HL-60 (cell line): ENCODE results near the gene TMEM248.
"Not testable (repeated sequence)": the region's sequence is repeated elsewhere in the genome, so short reads cannot be mapped to it uniquely, and the experiment has no call there.

Source experiments
- CTCF ChIP-seq: IDR thresholded peaks from one replicate; pipeline ENCODE4 v1.5.1; 2011; ENCODE audit warnings: low read length, control low read depth, inconsistent platforms; ENCODE audit not compliant: insufficient read depth
- GABPA ChIP-seq: IDR thresholded peaks from 2 replicates; pipeline ENCODE4 v1.6.1; 2012; ENCODE audit warnings: low read depth
- POLR2AphosphoS5 ChIP-seq: IDR thresholded peaks from 2 replicates; pipeline ENCODE4 v1.6.1; 2012; ENCODE audit warnings: low read depth

- TF ChIP-seq CTCF, POLR2AphosphoS5, GABPA: not testable (repeated sequence)
These were observed 42.7 kb upstream of the TMEM248 start for GRCh38 chr7:66878301-66878685.
